Osteocyte (in vitro differentiated cells): ENCODE measurements around the gene ZNF512B. TPM values are rescaled to one million over a fixed set of nuclear protein-coding genes. Genes with fewer than 3 reads are reported as not detected.

Experiments
- DNase-seq: peaks from one replicate; pipeline ENCODE4 v3.0.0; 2021; ENCODE audit warnings: mixed read lengths; ENCODE audit not compliant: unreplicated experiment; ENCODE audit errors: extremely low spot score
- H3K27ac Mint-ChIP-seq: one replicate; pipeline ENCODE4 v1.8.0; 2021; ENCODE audit warnings: mild to moderate bottlenecking, mixed read lengths; ENCODE audit not compliant: unreplicated experiment
- H3K27me3 Mint-ChIP-seq: one replicate; pipeline ENCODE4 v1.8.0; 2021; ENCODE audit warnings: mixed read lengths; ENCODE audit not compliant: unreplicated experiment
- H3K36me3 Mint-ChIP-seq: one replicate; pipeline ENCODE4 v1.8.0; 2021; ENCODE audit warnings: mixed read lengths; ENCODE audit not compliant: unreplicated experiment
- H3K4me1 Mint-ChIP-seq: one replicate; pipeline ENCODE4 v1.8.0; 2021; ENCODE audit warnings: mixed read lengths; ENCODE audit not compliant: unreplicated experiment
- H3K4me3 Mint-ChIP-seq: one replicate; pipeline ENCODE4 v1.8.0; 2021; ENCODE audit warnings: mild to moderate bottlenecking, moderate library complexity, mixed read lengths; ENCODE audit not compliant: unreplicated experiment
- H3K9me3 Mint-ChIP-seq: one replicate; pipeline ENCODE4 v1.8.0; 2021; ENCODE audit warnings: mixed read lengths; ENCODE audit not compliant: unreplicated experiment
- CTCF ChIP-seq: fragments of 200-600 bp; sonication (generic); IDR thresholded peaks from 2 replicates; pipeline ENCODE4 v1.5.0; 2021; ENCODE audit warnings: antibody characterized with exemption, mild to moderate bottlenecking, moderate library complexity
- total RNA-seq: library from RNA; stranded (reverse); gene quantifications from 2 replicates; pipeline ENCODE4 v1.2.1, GENCODE V29; 2021

ZNF512B gene
- total RNA-seq, 1 donor from 2014 or later, result 40.9 TPM

- no peaks in the 10 kb centered on the region for H3K9me3 Mint-ChIP-seq
- TF ChIP-seq CTCF, result no peak
- no peak overlapping the region for H3K4me3 Mint-ChIP-seq
- H3K4me1 Mint-ChIP-seq, result peaks cover 2% of the 10 kb centered on the region
- H3K27me3 Mint-ChIP-seq, result no peaks in the 10 kb centered on the region
- no peak for DNase-seq
- peaks cover 37% of the 10 kb centered on the region for H3K36me3 Mint-ChIP-seq
- H3K27ac Mint-ChIP-seq, result no peak overlapping the region
Measured at GRCh38 chr20:63929071-63929470, 40.7 kb downstream of the ZNF512B start.

- H3K27me3 Mint-ChIP-seq, result no peaks in the 10 kb centered on the region
- H3K4me1 Mint-ChIP-seq, result peaks cover 2% of the 10 kb centered on the region
- no peaks in the 10 kb centered on the region for H3K9me3 Mint-ChIP-seq
- H3K27ac Mint-ChIP-seq, result no peak overlapping the region
- DNase-seq, result no peak
- no peak overlapping the region for H3K4me3 Mint-ChIP-seq
- no peak for TF ChIP-seq CTCF
- H3K36me3 Mint-ChIP-seq, result peaks cover 34% of the 10 kb centered on the region
Measured at GRCh38 chr20:63926298-63926697, 43.4 kb downstream of the ZNF512B start.

- H3K9me3 Mint-ChIP-seq, result no peaks in the 10 kb centered on the region
- no peak overlapping the region for H3K27ac Mint-ChIP-seq
- no peaks in the 10 kb centered on the region for H3K27me3 Mint-ChIP-seq
- peaks cover 21% of the 10 kb centered on the region for H3K36me3 Mint-ChIP-seq
- DNase-seq, result no peak
- no peak for TF ChIP-seq CTCF
- H3K4me1 Mint-ChIP-seq, result peaks cover 2% of the 10 kb centered on the region
- H3K4me3 Mint-ChIP-seq, result no peak overlapping the region
Measured at GRCh38 chr20:63924241-63924640, 45.5 kb downstream of the ZNF512B start.

GRCh38 chr20:63923651-63924050, 46.1 kb downstream of the ZNF512B start:
- Mint-ChIP-seq H3K4me3 (no peak overlapping the region), H3K27ac (no peak overlapping the region), H3K36me3 (peaks cover 19% of the 10 kb centered on the region), H3K4me1 (peaks cover 2% of the 10 kb centered on the region), H3K9me3 (no peaks in the 10 kb centered on the region), H3K27me3 (no peaks in the 10 kb centered on the region)
- no peak for TF ChIP-seq CTCF
- no peak for DNase-seq

- Mint-ChIP-seq H3K36me3 (peaks cover 18% of the 10 kb centered on the region), H3K4me1 (peaks cover 2% of the 10 kb centered on the region), H3K9me3 (no peaks in the 10 kb centered on the region), H3K27ac (no peak overlapping the region), H3K4me3 (no peak overlapping the region), H3K27me3 (no peaks in the 10 kb centered on the region)
- no peak for TF ChIP-seq CTCF
- DNase-seq, result no peak
Measured at GRCh38 chr20:63920226-63920625, 49.5 kb downstream of the ZNF512B start.
